HepG2 (cell line): Measurements from ENCODE around the gene IZUMO2. TPM values are rescaled to one million over a fixed set of nuclear protein-coding genes. Genes with fewer than 3 reads are reported as not detected.

Source experiments
- CAMTA2 ChIP-seq: sonication (generic); formaldehyde crosslinking; IDR thresholded peaks from 2 replicates; pipeline ENCODE4 v1.4.0; 2020; ENCODE audit warnings: mild to moderate bottlenecking, missing genetic modification reagents, borderline replicate concordance
- ZKSCAN8 ChIP-seq: IDR thresholded peaks from 2 replicates; pipeline ENCODE4 v1.6.1; 2016; ENCODE audit warnings: borderline replicate concordance, missing genetic modification reagents, missing compliant biosample characterization
- ZMAT5 ChIP-seq: sonication (generic); formaldehyde crosslinking; IDR thresholded peaks from 2 replicates; pipeline ENCODE4 v1.5.0; 2020; ENCODE audit warnings: mild to moderate bottlenecking, low read depth, missing genetic modification reagents, borderline replicate concordance
- polyA plus RNA-seq, 8 experiments: library from polyadenylated mRNA; depleted of rRNA in 3 of 8; stranded (reverse) in 7 of 8; unstranded in 1 of 8; fragments of >200 nt; fragmentation: Illumina TruSeq in 4 of 8; extraction: Trizol in 4 of 8; gene quantifications; 2 replicates each; pipeline versions ENCODE4 v1.2.1 to v1.2.3, GENCODE V29; 2011 to 2016; ENCODE audit warnings: low read depth in 4 of 8, missing spikeins in 1 of 8, mixed read lengths in 1 of 8; ENCODE audit not compliant: insufficient read depth in 1 of 8
- total RNA-seq, 5 experiments: library from RNA; depleted of rRNA; stranded (reverse); fragments of >200 nt; fragmentation: Illumina TruSeq; extraction: Trizol; gene quantifications; 2 replicates each; pipeline ENCODE4 v1.2.3, GENCODE V29; 2016; ENCODE audit warnings: low read depth in 1 of 5
- TF ChIP-seq, protein P1 (sequence below), 2 experiments: fragments of 450-650 bp in 1 of 2; sonication (generic) in 1 of 2; formaldehyde crosslinking; IDR thresholded peaks; 2 replicates each; pipeline versions ENCODE4 v1.5.0 to v1.8.0; 2020 to 2022; ENCODE audit warnings: mild to moderate bottlenecking in 1 of 2, missing genetic modification reagents in 1 of 2
- TF ChIP-seq, protein P2 (sequence below): sonication (generic); formaldehyde crosslinking; IDR thresholded peaks from 2 replicates; pipeline ENCODE4 v1.9.0; 2021; ENCODE audit warnings: mild to moderate bottlenecking, missing genetic modification reagents

Gene IZUMO2
- total and polyA plus RNA-seq, 2 of the 13 experiments (the other 11 are each of a cell fraction or from before 2014, with no cell fraction given) = not detected

DNA sequence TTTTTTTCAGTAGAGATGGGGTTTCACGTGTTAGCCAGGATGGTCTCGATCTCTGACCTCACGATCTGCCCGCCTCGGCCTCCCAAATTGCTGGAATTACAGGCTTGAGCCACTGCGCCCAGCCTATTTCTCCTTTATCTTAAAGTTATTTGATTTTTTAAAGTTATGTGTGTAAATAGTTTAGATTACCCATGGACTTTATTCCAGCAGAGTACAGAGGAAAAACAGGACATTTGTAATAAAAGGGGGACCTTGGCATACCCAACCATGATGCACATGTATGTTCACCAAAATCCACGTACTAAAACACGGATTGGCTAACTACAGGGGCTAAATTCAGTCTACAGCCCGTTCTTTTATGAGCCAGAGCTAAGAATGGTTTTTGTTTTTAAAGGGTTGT, 13.7 kb upstream of the IZUMO2 start (continued):
- TF ChIP-seq CAMTA2 = no peak
- TF ChIP-seq, protein P1, sequence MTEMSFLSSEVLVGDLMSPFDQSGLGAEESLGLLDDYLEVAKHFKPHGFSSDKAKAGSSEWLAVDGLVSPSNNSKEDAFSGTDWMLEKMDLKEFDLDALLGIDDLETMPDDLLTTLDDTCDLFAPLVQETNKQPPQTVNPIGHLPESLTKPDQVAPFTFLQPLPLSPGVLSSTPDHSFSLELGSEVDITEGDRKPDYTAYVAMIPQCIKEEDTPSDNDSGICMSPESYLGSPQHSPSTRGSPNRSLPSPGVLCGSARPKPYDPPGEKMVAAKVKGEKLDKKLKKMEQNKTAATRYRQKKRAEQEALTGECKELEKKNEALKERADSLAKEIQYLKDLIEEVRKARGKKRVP (CRISPR knock-in tag; IDR thresholded peaks at IDR 0.05) = no peak
- TF ChIP-seq, protein P2, sequence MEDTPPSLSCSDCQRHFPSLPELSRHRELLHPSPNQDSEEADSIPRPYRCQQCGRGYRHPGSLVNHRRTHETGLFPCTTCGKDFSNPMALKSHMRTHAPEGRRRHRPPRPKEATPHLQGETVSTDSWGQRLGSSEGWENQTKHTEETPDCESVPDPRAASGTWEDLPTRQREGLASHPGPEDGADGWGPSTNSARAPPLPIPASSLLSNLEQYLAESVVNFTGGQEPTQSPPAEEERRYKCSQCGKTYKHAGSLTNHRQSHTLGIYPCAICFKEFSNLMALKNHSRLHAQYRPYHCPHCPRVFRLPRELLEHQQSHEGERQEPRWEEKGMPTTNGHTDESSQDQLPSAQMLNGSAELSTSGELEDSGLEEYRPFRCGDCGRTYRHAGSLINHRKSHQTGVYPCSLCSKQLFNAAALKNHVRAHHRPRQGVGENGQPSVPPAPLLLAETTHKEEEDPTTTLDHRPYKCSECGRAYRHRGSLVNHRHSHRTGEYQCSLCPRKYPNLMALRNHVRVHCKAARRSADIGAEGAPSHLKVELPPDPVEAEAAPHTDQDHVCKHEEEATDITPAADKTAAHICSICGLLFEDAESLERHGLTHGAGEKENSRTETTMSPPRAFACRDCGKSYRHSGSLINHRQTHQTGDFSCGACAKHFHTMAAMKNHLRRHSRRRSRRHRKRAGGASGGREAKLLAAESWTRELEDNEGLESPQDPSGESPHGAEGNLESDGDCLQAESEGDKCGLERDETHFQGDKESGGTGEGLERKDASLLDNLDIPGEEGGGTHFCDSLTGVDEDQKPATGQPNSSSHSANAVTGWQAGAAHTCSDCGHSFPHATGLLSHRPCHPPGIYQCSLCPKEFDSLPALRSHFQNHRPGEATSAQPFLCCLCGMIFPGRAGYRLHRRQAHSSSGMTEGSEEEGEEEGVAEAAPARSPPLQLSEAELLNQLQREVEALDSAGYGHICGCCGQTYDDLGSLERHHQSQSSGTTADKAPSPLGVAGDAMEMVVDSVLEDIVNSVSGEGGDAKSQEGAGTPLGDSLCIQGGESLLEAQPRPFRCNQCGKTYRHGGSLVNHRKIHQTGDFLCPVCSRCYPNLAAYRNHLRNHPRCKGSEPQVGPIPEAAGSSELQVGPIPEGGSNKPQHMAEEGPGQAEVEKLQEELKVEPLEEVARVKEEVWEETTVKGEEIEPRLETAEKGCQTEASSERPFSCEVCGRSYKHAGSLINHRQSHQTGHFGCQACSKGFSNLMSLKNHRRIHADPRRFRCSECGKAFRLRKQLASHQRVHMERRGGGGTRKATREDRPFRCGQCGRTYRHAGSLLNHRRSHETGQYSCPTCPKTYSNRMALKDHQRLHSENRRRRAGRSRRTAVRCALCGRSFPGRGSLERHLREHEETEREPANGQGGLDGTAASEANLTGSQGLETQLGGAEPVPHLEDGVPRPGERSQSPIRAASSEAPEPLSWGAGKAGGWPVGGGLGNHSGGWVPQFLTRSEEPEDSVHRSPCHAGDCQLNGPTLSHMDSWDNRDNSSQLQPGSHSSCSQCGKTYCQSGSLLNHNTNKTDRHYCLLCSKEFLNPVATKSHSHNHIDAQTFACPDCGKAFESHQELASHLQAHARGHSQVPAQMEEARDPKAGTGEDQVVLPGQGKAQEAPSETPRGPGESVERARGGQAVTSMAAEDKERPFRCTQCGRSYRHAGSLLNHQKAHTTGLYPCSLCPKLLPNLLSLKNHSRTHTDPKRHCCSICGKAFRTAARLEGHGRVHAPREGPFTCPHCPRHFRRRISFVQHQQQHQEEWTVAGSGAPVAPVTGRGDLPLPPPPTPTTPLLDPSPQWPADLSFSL (CRISPR knock-in tag) = no peak
- no peak for TF ChIP-seq ZKSCAN8 (CRISPR knock-in tag)
- no peak for TF ChIP-seq ZMAT5 (CRISPR knock-in tag)
